GM18870 (cell line): ENCODE results near the gene TCEAL4.

Experiments
- ATAC-seq: cut with Tn5 transposase; IDR thresholded peaks from one replicate; pipeline ENCODE4 v1.9.1; 2021; ENCODE audit warnings: moderate library complexity; ENCODE audit not compliant: unreplicated experiment

Gene TCEAL4

DNA sequence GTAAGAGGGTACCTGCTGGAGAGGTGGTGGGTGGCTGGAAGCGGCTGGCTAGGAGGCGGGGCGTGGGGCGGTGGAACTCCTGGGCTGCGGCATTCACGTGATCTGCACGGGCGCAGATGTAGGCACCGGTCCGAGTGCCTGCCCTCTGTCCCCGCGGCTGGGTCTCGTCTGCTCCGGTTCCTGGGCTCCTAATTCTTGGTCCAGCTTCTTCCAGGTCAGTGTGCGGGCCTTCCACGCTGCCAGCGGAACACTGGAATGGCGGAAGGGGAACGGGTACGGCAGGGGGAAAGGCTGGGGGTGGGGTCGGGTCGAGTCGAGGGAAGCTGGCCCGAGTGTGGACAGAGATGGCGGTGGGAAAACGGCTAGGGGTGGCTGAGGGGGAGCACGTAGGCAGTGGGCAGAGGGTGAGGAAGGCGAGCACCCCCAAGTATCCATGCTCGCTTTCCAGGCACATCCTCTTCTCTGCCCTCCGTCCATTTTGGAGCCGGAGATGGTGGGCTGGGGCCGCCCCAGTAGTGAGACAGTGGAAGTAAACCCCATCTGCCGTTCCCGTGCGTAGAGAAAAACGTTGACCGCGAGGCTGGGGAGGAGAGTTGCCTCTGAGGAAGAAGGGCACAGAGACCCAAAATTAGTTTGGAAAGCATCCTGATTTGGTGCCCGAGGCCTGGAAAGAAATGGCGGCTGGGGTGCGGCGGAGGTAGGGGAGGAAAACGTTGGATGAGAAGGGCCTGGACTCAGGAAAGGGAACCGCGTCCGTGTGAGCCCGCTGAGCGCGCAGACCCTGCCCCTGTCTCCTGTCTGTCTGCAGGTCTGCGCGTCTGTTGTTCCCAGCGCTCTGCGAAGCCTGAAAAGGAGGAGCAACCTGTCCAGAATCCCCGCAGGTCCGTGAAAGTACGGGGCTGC is at the start of gene TCEAL4:
TSS of gene TCEAL4 (plus strand) at position 105 of the 903 bp plus-strand sequence. CDS start 1,161 bp downstream, outside the sequence.
- ATAC-seq, result peak; percentile 64

GRCh38 chrX:103536071-103536470 is 49.2 kb upstream of the TCEAL4 start:
- no peak for ATAC-seq

DNA sequence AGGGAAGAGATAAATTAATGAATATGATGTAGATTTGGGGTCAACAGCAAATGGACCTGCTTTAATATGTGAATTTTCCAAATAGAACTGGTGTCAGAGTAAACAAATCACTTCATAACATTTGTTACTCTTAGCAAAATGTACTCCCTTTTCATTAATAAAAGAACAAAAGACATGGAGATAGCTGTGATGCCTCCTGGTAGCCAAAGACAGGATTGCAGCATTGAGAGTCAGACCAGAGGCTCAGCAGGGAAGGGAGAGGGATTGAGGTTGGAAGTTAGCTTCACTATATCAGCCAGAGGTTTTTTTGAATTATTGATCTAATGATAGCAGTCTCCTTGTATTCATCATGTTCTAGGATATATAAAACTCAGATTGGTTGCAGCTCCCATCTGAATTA is 48.6 kb upstream of the TCEAL4 start:
- ATAC-seq, result no peak

GRCh38 chrX:103537871-103538387 is 47.4 kb upstream of the TCEAL4 start:
- no peak for ATAC-seq

- ATAC-seq, result no peak
Measured at GRCh38 chrX:103538728-103539127, 46.6 kb upstream of the TCEAL4 start.

DNA sequence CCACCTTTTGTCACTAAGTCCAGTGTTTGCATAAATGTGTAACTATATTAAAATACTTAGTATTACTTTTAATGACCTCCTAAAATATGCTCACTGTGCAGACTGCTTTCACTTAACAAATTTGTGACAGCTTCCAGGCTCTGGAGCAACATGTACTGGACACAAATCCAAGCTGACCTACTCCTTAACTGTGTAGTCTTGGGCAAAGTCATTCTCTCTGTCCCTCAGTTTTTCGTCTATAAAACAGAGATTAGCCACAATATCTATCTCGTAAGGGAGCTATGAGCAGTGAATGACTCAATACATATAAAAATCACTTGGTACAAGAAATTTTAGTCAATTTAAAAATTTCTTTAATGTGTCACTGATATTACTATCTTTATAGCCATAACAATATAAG is 45.6 kb upstream of the TCEAL4 start:
- ATAC-seq, result no peak

GRCh38 chrX:103540145-103540544 is 45.2 kb upstream of the TCEAL4 start:
- no peak for ATAC-seq

- ATAC-seq, result no peak
Measured at GRCh38 chrX:103549916-103550315, 35.4 kb upstream of the TCEAL4 start.

- no peak for ATAC-seq
Measured at GRCh38 chrX:103550415-103551051, 34.8 kb upstream of the TCEAL4 start.

DNA sequence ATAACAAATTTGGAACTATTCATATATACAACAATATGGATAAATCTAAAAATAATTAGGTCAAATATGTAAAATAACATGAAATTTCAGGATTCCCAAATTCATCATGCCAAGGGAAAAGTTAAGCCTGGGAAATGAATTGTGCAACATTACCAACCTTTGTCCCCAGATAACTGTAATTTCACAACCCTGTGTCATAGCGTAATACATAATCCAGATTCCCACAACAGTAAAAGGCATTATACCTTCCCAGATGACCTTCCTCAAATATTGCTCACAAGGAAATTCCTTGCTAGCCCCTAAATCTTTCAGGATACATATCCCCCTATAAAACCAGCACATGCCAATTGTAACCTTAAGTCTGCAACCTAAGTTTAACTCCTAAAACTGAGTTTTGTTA is 33.1 kb upstream of the TCEAL4 start:
- ATAC-seq, result no peak

DNA sequence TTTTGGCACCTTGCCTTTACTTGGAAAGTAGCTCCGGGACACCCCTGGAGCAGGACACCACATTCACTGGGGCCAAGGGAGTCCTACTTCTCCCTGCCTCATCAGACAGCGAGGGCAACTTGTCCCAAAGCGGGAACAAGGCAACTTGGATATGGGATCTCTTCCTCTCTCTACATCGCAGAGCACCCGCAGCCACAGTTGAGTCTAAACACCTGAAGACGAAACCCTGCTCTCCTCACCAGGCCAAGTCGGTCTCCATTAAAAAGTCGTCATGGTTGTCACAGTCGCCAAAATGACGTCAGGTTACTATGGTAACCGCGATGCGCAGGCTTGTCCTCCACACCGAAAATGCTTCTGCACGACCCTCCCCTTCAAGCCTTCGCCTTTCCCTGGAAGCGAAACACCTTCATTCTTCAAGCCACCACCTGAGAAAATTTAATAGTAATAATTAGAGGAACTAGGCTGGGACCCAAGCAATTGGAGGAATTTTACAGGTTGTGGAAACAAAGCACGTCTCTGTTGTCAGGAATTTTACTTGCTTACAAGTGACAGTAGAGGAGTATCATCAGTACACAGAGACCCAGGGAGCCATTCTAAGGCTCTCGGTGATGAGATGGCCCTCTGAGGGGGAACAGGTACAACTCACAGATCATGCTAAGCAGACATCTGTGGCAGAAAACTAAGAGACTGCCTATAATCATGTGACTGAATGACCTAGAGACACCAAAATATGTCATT is 30.5 kb upstream of the TCEAL4 start:
- peak; percentile 91 for ATAC-seq

DNA sequence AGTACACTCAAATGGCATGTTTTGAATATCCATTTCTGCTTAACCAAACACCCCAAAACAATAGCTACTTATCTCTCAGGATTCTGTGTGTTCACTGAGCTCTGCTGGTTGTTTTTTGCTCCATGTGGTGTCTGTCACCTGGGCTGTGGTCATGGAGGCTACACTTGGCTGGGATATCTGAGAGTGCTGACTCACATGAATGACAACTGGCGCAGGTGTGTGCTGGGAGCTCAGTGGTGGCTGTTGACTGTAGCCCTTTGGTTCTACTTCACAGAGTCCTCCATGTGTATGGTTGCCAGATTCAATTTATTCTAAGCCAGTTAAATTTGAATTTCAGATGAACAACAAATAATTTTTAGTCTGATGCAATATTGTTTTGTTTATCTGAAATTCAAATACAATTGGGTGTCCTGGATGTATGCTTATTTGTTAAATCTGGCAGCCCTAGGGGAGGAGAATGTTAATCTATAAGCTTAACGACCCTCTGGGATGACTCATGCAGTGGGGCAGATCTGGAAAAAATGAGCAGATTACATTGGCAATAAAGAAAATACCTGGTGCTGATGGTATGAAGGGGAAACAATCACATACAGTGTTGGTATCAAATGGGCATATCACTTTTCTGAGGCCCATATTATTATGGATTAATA is 28.2 kb upstream of the TCEAL4 start:
- ATAC-seq, result no peak

DNA sequence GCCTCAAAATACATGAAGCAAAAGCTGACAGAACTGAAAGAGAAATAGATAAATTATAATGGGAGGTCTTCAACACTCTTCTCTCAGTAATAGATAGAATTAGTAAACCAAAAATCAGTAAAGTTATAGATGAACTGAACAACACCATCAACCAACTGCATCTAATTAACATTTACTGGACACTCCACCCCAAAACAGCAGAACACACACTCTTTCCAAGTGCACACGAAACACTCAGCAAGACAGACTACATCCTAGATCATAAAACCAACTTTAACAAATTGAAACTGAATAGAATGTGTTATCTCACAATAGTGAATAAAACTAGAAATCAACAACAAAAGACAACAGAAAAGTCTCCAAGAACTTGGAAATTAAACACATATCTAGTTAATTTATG is 25.1 kb upstream of the TCEAL4 start:
- no peak for ATAC-seq

GRCh38 chrX:103562801-103563200 is 22.5 kb upstream of the TCEAL4 start:
- no peak for ATAC-seq

DNA sequence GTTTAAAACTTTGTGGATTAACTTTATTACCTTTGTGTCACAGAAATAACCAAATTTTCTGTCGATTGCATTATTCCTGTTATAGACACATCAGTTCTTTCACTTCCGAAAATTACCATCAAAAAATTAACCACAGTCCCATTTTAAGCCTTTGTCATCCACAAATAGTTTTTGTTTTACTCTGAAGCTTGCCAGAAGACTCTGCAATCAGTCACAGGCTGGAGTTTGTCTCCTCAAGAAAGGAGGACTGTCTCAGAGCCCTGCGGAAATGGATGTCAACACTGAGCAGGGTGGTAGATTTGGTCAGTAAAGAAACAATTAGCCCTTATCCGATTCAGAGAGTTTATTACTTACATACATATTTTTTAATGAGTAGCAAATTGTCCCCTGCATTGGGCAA is 20.1 kb upstream of the TCEAL4 start:
- ATAC-seq, result peak; percentile 69

GRCh38 chrX:103565752-103566151 is 19.6 kb upstream of the TCEAL4 start:
- peak; percentile 48 for ATAC-seq

DNA sequence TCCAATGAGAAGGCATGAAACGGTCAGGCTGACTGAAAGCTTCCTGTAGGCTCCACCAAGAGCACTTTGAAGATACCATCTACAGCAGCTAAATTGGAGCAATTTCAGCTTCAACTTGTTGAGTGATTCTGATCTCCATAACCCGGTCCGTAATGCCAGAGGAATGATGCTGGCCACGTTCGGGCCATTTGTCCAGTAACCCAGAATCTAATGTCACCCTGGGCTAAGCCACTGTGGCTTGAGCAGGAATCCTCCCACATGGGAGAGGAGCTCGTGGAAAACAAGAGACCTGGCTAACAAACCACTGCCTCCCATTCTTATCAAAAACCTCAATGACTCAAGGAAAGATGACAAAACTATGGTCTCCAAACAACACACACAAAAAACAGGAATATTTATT is 14.2 kb upstream of the TCEAL4 start:
- ATAC-seq, result no peak

DNA sequence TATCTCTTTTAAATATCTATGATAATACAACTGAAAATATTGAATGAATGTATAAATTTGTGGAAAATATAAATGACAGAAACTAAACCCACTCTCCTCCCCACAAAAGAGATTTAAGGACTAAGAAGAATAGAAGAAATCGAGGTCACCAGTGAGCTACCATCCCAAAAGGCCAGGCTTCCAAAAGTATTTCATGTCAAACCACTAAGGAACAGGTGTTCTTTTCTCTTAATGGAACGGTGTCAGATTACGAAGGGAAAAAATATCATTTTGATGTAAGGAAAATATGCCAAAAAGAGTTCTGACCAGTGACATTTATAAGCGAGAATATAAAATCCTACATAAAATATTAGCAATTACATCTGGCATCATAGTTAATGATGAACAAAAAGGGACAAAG is 13.6 kb upstream of the TCEAL4 start:
- ATAC-seq, result no peak

GRCh38 chrX:103573202-103573601 is 12.1 kb upstream of the TCEAL4 start:
- no peak for ATAC-seq

DNA sequence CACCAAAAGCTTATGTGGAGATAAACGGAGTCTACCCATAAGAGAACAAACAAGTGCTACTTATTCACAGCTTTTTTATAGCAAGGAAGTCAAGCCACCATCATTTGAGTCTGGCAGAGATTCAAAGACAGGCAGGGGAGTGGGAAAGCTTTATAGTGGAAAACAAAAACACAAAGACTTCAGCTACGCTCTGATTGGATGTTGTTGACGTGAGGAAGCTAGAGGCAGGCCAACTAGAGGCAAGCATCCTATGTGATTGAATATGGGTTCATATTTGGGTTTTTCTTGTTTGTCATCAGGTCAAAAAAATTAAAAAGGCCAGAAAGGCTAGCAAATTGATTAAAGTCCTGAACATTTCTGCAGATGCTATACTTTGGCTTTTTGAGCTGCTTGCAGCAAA is 719 bp upstream of the TCEAL4 start:
- no peak for ATAC-seq

- no peak for ATAC-seq
Measured at GRCh38 chrX:103586314-103586646, 965 bp downstream of the TCEAL4 start.
